NB4 (cell line): Measurements from ENCODE around the gene AFF3.

Experiments used
- CTCF ChIP-seq: IDR thresholded peaks from one replicate; pipeline ENCODE4 v1.5.1; 2012; ENCODE audit warnings: low read depth, low read length
- MAX ChIP-seq: IDR thresholded peaks from 2 replicates; pipeline ENCODE4 v1.6.1; 2011; ENCODE audit warnings: low read depth, low read length
- POLR2A ChIP-seq: IDR thresholded peaks from 2 replicates; pipeline ENCODE4 v1.6.1; 2011; ENCODE audit warnings: mild to moderate bottlenecking; ENCODE audit not compliant: insufficient read length; ENCODE audit errors: extremely low read depth

GRCh38 chr2:99876956-99877355 is 265.4 kb downstream of the AFF3 start:
- TF ChIP-seq CTCF (no peak), MAX (no peak), POLR2A (no peak)
